Activated CD4-positive, alpha-beta memory T cell treated with anti-CD3 and anti-CD28 coated beads for 36 hours (primary cell): ENCODE results near the gene TWF2. TPM values are rescaled to one million over a fixed set of nuclear protein-coding genes. Genes with fewer than 3 reads are reported as not detected.

Source experiments
- CTCF ChIA-PET: fragments of 350-600 bp; sonication (Branson Sonifier 250); formaldehyde crosslinking; loops from one replicate; lab custom pipeline; 2021; ENCODE audit warnings: antibody characterized with exemption, inconsistent platforms; lab: Charles Lee
- POLR2A ChIA-PET: fragments of 350-600 bp; sonication (Branson Sonifier 250); formaldehyde crosslinking; loops from one replicate; lab custom pipeline; 2021; ENCODE audit warnings: antibody characterized with exemption; lab: Charles Lee
- DNase-seq: peaks from one replicate; pipeline ENCODE4 v3.0.0-alpha.2; 2020
- H3K27ac Mint-ChIP-seq: one replicate; pipeline ENCODE4 v1.8.0; 2021; ENCODE audit warnings: mixed read lengths
- H3K27me3 Mint-ChIP-seq: one replicate; pipeline ENCODE4 v1.8.0; 2021; ENCODE audit warnings: mixed read lengths
- H3K36me3 Mint-ChIP-seq: one replicate; pipeline ENCODE4 v1.8.0; 2021; ENCODE audit warnings: mixed read lengths
- H3K4me1 Mint-ChIP-seq: one replicate; pipeline ENCODE4 v1.8.0; 2021; ENCODE audit warnings: low read depth, mixed read lengths
- H3K4me3 Mint-ChIP-seq: one replicate; pipeline ENCODE4 v1.8.0; 2021; ENCODE audit warnings: mild to moderate bottlenecking, mixed read lengths
- H3K9me3 Mint-ChIP-seq: one replicate; pipeline ENCODE4 v1.8.0; 2021; ENCODE audit warnings: mixed read lengths
- intact Hi-C: fragments of 100-400 bp; cut with micrococcal nuclease; formaldehyde crosslinking; loops from one replicate; pipeline ENCODE4 v1.15.1; 2023
- total RNA-seq, 2 experiments: library from RNA; stranded (reverse); gene quantifications; one replicate each; pipeline ENCODE4 v1.2.3, GENCODE V29; 2021

The TWF2 gene
- total RNA-seq, 2 experiments from 2014 or later, result 114 to 118 TPM

- intact Hi-C loops, result no loop called here
- Mint-ChIP-seq H3K4me3 (peak overlapping the region; percentile 95), H3K27me3 (no peaks in the 10 kb centered on the region), H3K36me3 (peaks cover 59% of the 10 kb centered on the region), H3K9me3 (peaks cover 4% of the 10 kb centered on the region), H3K4me1 (peaks cover 77% of the 10 kb centered on the region), H3K27ac (peak overlapping the region; percentile 94)
- CTCF ChIA-PET, result interaction anchor here (0.7 to 4.9 kb wide), 4 partner anchors 9 to 29 kb away, joined by 3 to 23 read pairs (median 4); partner anchors contain the start of gene TWF2
- POLR2A ChIA-PET, result interaction anchor here (0.8 to 1.7 kb wide), 6 partner anchors 8 to 233 kb away, joined by 3 to 7 read pairs (median 6); partner anchors contain the start of gene WDR82
- peak; percentile 14 for DNase-seq
Measured at GRCh38 chr3:52248165-52248541, 9.2 kb upstream of the TWF2 start.

GRCh38 chr3:52247409-52248164 lies 8.6 kb upstream of the TWF2 start:
- intact Hi-C loops, result no loop called here
- peaks cover 74% of the 10 kb centered on the region for H3K4me1 Mint-ChIP-seq
- POLR2A ChIA-PET, result interaction anchor here (0.8 to 7.8 kb wide), 6 partner anchors 12 to 232 kb away, joined by 3 to 128 read pairs (median 5); partner anchors contain the start of gene WDR82
- H3K36me3 Mint-ChIP-seq, result peaks cover 55% of the 10 kb centered on the region
- peak; percentile 12 for DNase-seq
- H3K9me3 Mint-ChIP-seq, result peaks cover 5% of the 10 kb centered on the region
- peak overlapping the region; percentile 95 for H3K4me3 Mint-ChIP-seq
- peak overlapping the region; percentile 94 for H3K27ac Mint-ChIP-seq
- CTCF ChIA-PET, result interaction anchor here (0.7 to 4.9 kb wide), 5 partner anchors 9 to 30 kb away, joined by 3 to 23 read pairs (median 5); partner anchors contain the start of gene TWF2
- no peaks in the 10 kb centered on the region for H3K27me3 Mint-ChIP-seq

GRCh38 chr3:52246728-52247408 lies 7.9 kb upstream of the TWF2 start:
- H3K9me3 Mint-ChIP-seq, result peaks cover 5% of the 10 kb centered on the region
- DNase-seq, result peak; percentile 48
- H3K27ac Mint-ChIP-seq, result peak overlapping the region; percentile 94
- ChIA-PET CTCF (interaction anchor here (0.5 to 1.9 kb wide), 5 partner anchors 15 to 152 kb away, joined by 3 to 13 read pairs (median 8); partner anchors contain the start of gene WDR82), POLR2A (interaction anchor here (1.0 to 7.8 kb wide), 6 partner anchors 9 to 31 kb away, joined by 3 to 128 read pairs (median 4); partner anchors contain the start of gene WDR82)
- intact Hi-C loops, result no loop called here
- H3K36me3 Mint-ChIP-seq, result peaks cover 50% of the 10 kb centered on the region
- no peaks in the 10 kb centered on the region for H3K27me3 Mint-ChIP-seq
- H3K4me1 Mint-ChIP-seq, result peaks cover 74% of the 10 kb centered on the region
- H3K4me3 Mint-ChIP-seq, result peak overlapping the region; percentile 95

GRCh38 chr3:52246264-52246620 lies 7.3 kb upstream of the TWF2 start:
- Mint-ChIP-seq H3K27ac (peak overlapping the region; percentile 94), H3K36me3 (peaks cover 48% of the 10 kb centered on the region)
- intact Hi-C loops, result no loop called here

GRCh38 chr3:52245322-52246263 lies 6.6 kb upstream of the TWF2 start, which contains the start of gene PPM1M:
Gene PPM1M, plus strand, starts transcription at chr3:52245759. Its CDS starts 66 bp downstream, at chr3:52245825.
- Mint-ChIP-seq H3K27ac (peak within 1 kb of the TSS; percentile 94), H3K36me3 (peaks cover 52% of the 10 kb centered on the region), H3K27me3 (no peaks in the 10 kb centered on the region), H3K9me3 (peaks cover 5% of the 10 kb centered on the region), H3K4me3 (peak within 1 kb of the TSS; percentile 95), H3K4me1 (peaks cover 80% of the 10 kb centered on the region)
- intact Hi-C loops, result no loop called here
- peak; percentile 64 for DNase-seq
- POLR2A ChIA-PET, result interaction anchor here (0.8 to 8.7 kb wide), 11 partner anchors 7 to 33 kb away, joined by 3 to 128 read pairs (median 4); partner anchors contain the start of genes TLR9 and WDR82
- CTCF ChIA-PET, result interaction anchor here (1.2 to 11.6 kb wide), 7 partner anchors 14 to 93 kb away, joined by 6 to 148 read pairs (median 8); partner anchors contain the start of gene WDR82

More at GRCh38 chr3:52246264-52246620, 7.3 kb upstream of the TWF2 start:
- peaks cover 5% of the 10 kb centered on the region for H3K9me3 Mint-ChIP-seq
- CTCF ChIA-PET, result interaction anchor here (0.5 to 1.9 kb wide), 7 partner anchors 15 to 152 kb away, joined by 3 to 13 read pairs (median 7); partner anchors contain the start of gene WDR82
- H3K4me1 Mint-ChIP-seq, result peaks cover 76% of the 10 kb centered on the region
- POLR2A ChIA-PET, result interaction anchor here (0.8 to 7.8 kb wide), 8 partner anchors 8 to 32 kb away, joined by 3 to 128 read pairs (median 4); partner anchors contain the start of gene WDR82
- H3K27me3 Mint-ChIP-seq, result no peaks in the 10 kb centered on the region
- H3K4me3 Mint-ChIP-seq, result peak overlapping the region; percentile 95
- no peak for DNase-seq

GRCh38 chr3:52243791-52244628 lies 5.1 kb upstream of the TWF2 start:
- Mint-ChIP-seq H3K27me3 (no peaks in the 10 kb centered on the region), H3K4me1 (peaks cover 72% of the 10 kb centered on the region), H3K36me3 (peaks cover 50% of the 10 kb centered on the region), H3K4me3 (peak overlapping the region; percentile 75), H3K9me3 (peaks cover 5% of the 10 kb centered on the region), H3K27ac (peak overlapping the region; percentile 91)
- ChIA-PET POLR2A (interaction anchor here (1.1 to 8.7 kb wide), 6 partner anchors 8 to 44 kb away, joined by 3 to 128 read pairs (median 8); partner anchors contain the start of genes GLYCTK, TLR9 and WDR82), CTCF (interaction anchor here (0.9 to 11.6 kb wide), 8 partner anchors 8 to 95 kb away, joined by 3 to 148 read pairs (median 4); partner anchors contain the start of genes GLYCTK and WDR82)
- peak; percentile 84 for DNase-seq
- intact Hi-C loops, result no loop called here

GRCh38 chr3:52242039-52242438 lies 3.1 kb upstream of the TWF2 start:
- Mint-ChIP-seq H3K36me3 (peaks cover 38% of the 10 kb centered on the region), H3K9me3 (peaks cover 5% of the 10 kb centered on the region), H3K27ac (peak overlapping the region; percentile 79), H3K4me3 (peak overlapping the region; percentile 9), H3K27me3 (no peaks in the 10 kb centered on the region), H3K4me1 (peaks cover 66% of the 10 kb centered on the region)
- intact Hi-C loops, result no loop called here
- CTCF ChIA-PET, result interaction anchor here (0.8 to 11.6 kb wide), 3 partner anchors 10 to 37 kb away, joined by 4 to 148 read pairs (median 16); partner anchors contain the start of gene WDR82
- POLR2A ChIA-PET, result interaction anchor here (0.7 to 8.7 kb wide), 6 partner anchors 10 to 45 kb away, joined by 3 to 128 read pairs (median 8); partner anchors contain the start of genes GLYCTK, TLR9 and WDR82
- no peak for DNase-seq

GRCh38 chr3:52240886-52241370 lies 2.0 kb upstream of the TWF2 start:
- CTCF ChIA-PET, result interaction anchor here (0.9 to 11.6 kb wide), 11 partner anchors 9 to 267 kb away, joined by 3 to 148 read pairs (median 5); partner anchors contain the start of genes ABHD14B and WDR82
- no peaks in the 10 kb centered on the region for H3K27me3 Mint-ChIP-seq
- H3K4me3 Mint-ChIP-seq, result peak overlapping the region; percentile 99
- intact Hi-C loops, result loop anchor here (1.0 kb wide), 5 partner anchors 12 to 87 kb away; partner anchors contain the start of genes POC1A and WDR82
- H3K4me1 Mint-ChIP-seq, result peaks cover 72% of the 10 kb centered on the region
- peaks cover 31% of the 10 kb centered on the region for H3K36me3 Mint-ChIP-seq
- peaks cover 5% of the 10 kb centered on the region for H3K9me3 Mint-ChIP-seq
- H3K27ac Mint-ChIP-seq, result peak overlapping the region; percentile 97
- POLR2A ChIA-PET, result interaction anchor here (0.7 to 8.7 kb wide), 9 partner anchors 8 to 218 kb away, joined by 3 to 128 read pairs (median 7); partner anchors contain the start of genes GLYCTK and WDR82
- no peak for DNase-seq

GRCh38 chr3:52240059-52240885 lies 1.3 kb upstream of the TWF2 start:
- no peaks in the 10 kb centered on the region for H3K27me3 Mint-ChIP-seq
- DNase-seq, result peak; percentile 83
- peaks cover 34% of the 10 kb centered on the region for H3K36me3 Mint-ChIP-seq
- ChIA-PET POLR2A (interaction anchor here (0.7 to 8.7 kb wide), 11 partner anchors 9 to 49 kb away, joined by 3 to 128 read pairs (median 6); partner anchors contain the start of genes GLYCTK and WDR82), CTCF (interaction anchor here (0.6 to 11.6 kb wide), 12 partner anchors 8 to 266 kb away, joined by 3 to 148 read pairs (median 4); partner anchors contain the start of genes ABHD14B and WDR82)
- peaks cover 77% of the 10 kb centered on the region for H3K4me1 Mint-ChIP-seq
- intact Hi-C loops, result loop anchor here (1.0 kb wide), 4 partner anchors 20 to 86 kb away; partner anchors contain the start of genes POC1A and WDR82
- H3K27ac Mint-ChIP-seq, result peak overlapping the region; percentile 97
- H3K9me3 Mint-ChIP-seq, result peaks cover 5% of the 10 kb centered on the region
- peak overlapping the region; percentile 99 for H3K4me3 Mint-ChIP-seq
